Spleen (tissue), 7 donors: ENCODE measurements around the gene SLC9A8.

Experiments
- POLR2A ChIP-seq, 3 donors: fragments of 450-650 bp; IDR thresholded peaks; one replicate each; pipeline ENCODE4 v1.5.1; 2017; ENCODE audit warnings: antibody characterized with exemption in 3 of 3, mild to moderate bottlenecking in 1 of 3
- TF ChIP-seq, protein P1 (sequence below), 11 experiments: fragments of 200-600 bp in 7 of 11; fragments of 450-650 bp in 4 of 11; sonication (generic) in 4 of 11; IDR thresholded peaks in 8 of 11; conservative IDR thresholded peaks in 3 of 11; 1 replicate in 7 of 11; 2 replicates in 4 of 11; pipeline versions ENCODE4 v1.4.0 to v1.8.0; 2016 to 2021; ENCODE audit warnings: antibody characterized with exemption in 11 of 11, inconsistent platforms in 4 of 11, mild to moderate bottlenecking in 1 of 11
- donor health status: DM: no; HTN: no; CAD: no; lungs with moderate emphysema.
- donor health status: DM: no; HTN: no; CAD: no.
- donor health status: DM: no; HTN: no; CAD: no.

DNA sequence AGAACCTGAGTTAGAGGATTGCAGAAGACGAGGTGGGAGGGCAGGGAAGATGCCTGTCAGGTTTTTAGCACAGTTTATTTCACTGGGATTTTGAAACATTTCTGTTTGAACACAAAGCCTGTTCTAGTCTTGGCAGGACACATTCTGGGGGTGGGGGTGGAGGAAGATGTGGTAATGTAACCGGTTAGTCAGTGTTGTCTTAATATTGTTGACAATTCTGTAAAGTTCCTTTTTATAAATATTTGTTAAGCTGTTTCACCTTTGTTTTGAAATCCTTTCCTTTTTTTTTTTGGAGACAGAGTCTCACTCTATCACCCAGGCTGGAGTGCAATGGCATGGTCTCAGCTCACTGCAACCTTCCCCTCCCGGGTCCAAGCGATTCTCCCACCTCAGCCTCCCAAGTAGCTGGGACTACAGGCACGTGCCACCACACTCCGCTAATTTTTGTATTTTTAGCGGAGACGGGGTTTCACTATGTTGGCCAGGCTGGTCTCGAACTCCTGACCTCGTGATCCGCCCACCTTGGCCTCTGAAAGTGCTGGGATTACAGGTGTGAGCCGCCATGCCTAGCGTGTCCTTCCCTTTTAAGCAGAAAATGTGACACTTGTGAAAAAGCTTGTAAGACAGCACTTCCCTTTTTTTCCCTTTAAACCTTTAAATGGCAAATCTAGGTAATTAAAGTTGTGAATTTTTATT is 20.2 kb downstream of the SLC9A8 start:
- TF ChIP-seq, protein P1, sequence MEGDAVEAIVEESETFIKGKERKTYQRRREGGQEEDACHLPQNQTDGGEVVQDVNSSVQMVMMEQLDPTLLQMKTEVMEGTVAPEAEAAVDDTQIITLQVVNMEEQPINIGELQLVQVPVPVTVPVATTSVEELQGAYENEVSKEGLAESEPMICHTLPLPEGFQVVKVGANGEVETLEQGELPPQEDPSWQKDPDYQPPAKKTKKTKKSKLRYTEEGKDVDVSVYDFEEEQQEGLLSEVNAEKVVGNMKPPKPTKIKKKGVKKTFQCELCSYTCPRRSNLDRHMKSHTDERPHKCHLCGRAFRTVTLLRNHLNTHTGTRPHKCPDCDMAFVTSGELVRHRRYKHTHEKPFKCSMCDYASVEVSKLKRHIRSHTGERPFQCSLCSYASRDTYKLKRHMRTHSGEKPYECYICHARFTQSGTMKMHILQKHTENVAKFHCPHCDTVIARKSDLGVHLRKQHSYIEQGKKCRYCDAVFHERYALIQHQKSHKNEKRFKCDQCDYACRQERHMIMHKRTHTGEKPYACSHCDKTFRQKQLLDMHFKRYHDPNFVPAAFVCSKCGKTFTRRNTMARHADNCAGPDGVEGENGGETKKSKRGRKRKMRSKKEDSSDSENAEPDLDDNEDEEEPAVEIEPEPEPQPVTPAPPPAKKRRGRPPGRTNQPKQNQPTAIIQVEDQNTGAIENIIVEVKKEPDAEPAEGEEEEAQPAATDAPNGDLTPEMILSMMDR (IDR thresholded peaks at IDR 0.05 in 8 of 11, conservative IDR thresholded peaks at IDR 0.05 in 3 of 11), result no peak
- no peak for TF ChIP-seq POLR2A (IDR thresholded peaks at IDR 0.05)
